ENCODE data around the gene SPACDR. TPM values are rescaled to one million over a fixed set of nuclear protein-coding genes. Genes with fewer than 3 reads are reported as not detected.
A peak's percentile ranks its signal among the peaks of the same experiment; 100 is the strongest.

SPACDR gene
- total and polyA plus RNA-seq, 9 of the 15 experiments (the other 6 are each of a cell fraction or from before 2014, with no cell fraction given): 0.07 to 0.55 (median 0.14) TPM; not detected in 1

GRCh38 chr7:100493476-100494264 lies 29.6 kb upstream of the SPACDR start (continued):
- TF ChIP-seq MYBL2 (IDR thresholded peaks at IDR 0.05; ENCODE audit: low read depth): no peak
- no peak for TF ChIP-seq MYBL2 (CRISPR knock-in tag; IDR thresholded peaks at IDR 0.05; ENCODE audit: borderline replicate concordance)
- TF ChIP-seq HDAC1 (IDR thresholded peaks at IDR 0.05): peak in 1 of 2 experiments; percentile 25; a peak in 1 of 4 replicates
- TF ChIP-seq SMARCE1 (IDR thresholded peaks at IDR 0.05): no peak
- no peak for TF ChIP-seq GTF2E2 (tag; IDR thresholded peaks at IDR 0.05)
- TF ChIP-seq ETS2 (tag; IDR thresholded peaks at IDR 0.05; ENCODE audit: borderline replicate concordance, poor library complexity, severe bottlenecking): no peak
- no peak for TF ChIP-seq ZBTB9 (CRISPR knock-in tag; IDR thresholded peaks at IDR 0.05)
- no peak for TF ChIP-seq FOXK2 (conservative IDR thresholded peaks at IDR 0.05 in 1 of 2, IDR thresholded peaks at IDR 0.05 in 1 of 2; ENCODE audit: low read depth in 2 of 2)
- peak; percentile 26 for TF ChIP-seq ZFX (CRISPR knock-in tag; IDR thresholded peaks at IDR 0.05)
- no peak for TF ChIP-seq HDAC8 (tag; IDR thresholded peaks at IDR 0.05)
- TF ChIP-seq REST (IDR thresholded peaks at IDR 0.05; ENCODE audit: borderline replicate concordance): peak; percentile 46; the same call in 1 of the 2 replicates
- no peak for TF ChIP-seq REST (CRISPR knock-in tag; IDR thresholded peaks at IDR 0.05; ENCODE audit: low read depth)
- TF ChIP-seq E2F5 (CRISPR knock-in tag; IDR thresholded peaks at IDR 0.05): no peak
- TF ChIP-seq KDM5B (IDR thresholded peaks at IDR 0.05; ENCODE audit: insufficient replicate concordance, low read depth, low read length): no peak
- TF ChIP-seq ZNF707 (CRISPR knock-in tag; conservative IDR thresholded peaks at IDR 0.05): no peak

Measured in K562 (cell line).